Fibroblast of lung (primary cell): ENCODE measurements around the gene BOD1L2.

Source experiments
- CTCF ChIP-seq, 2 donors: IDR thresholded peaks in 1 of 2; conservative IDR thresholded peaks in 1 of 2; 1 replicate in 1 of 2; 2 replicates in 1 of 2; pipeline ENCODE4 v1.5.1; 2011 to 2012; ENCODE audit warnings: low read length in 2 of 2, control low read depth in 1 of 2, inconsistent platforms in 1 of 2, low read depth in 1 of 2, mild to moderate bottlenecking in 1 of 2
- EZH2 ChIP-seq: IDR thresholded peaks from 2 replicates; pipeline ENCODE4 v1.5.1; 2012; ENCODE audit warnings: low read length, control low read depth, mild to moderate bottlenecking; ENCODE audit errors: missing control alignments

- TF ChIP-seq CTCF (conservative IDR thresholded peaks at IDR 0.05 in 1 of 2, IDR thresholded peaks at IDR 0.05 in 1 of 2; ENCODE audit: low read depth in 1 of 2, low read length in 2 of 2), result no peak
- TF ChIP-seq EZH2, result no peak
Measured at GRCh38 chr18:57148263-57148662, 1.4 kb downstream of the BOD1L2 start.
